SK-N-SH (cell line): ENCODE measurements around the gene TIGD3. TPM values are rescaled to one million over a fixed set of nuclear protein-coding genes. Genes with fewer than 3 reads are reported as not detected.

Source experiments
- CTCF ChIA-PET: fragments of 300-600, 350-600 bp; formaldehyde crosslinking; extraction: SDS; loops from one replicate; lab custom pipeline; 2021; lab: Yijun Ruan, JAX
- POLR2A ChIA-PET: fragments of 350-600 bp; sonication (Branson Sonifier 250); formaldehyde crosslinking; extraction: SDS; loops from one replicate; lab custom pipeline; 2020; ENCODE audit warnings: antibody characterized with exemption, inconsistent platforms; lab: Yijun Ruan, JAX
- DNase-seq: peaks from one replicate; pipeline ENCODE4 v3.0.0; 2012
- H2AFZ ChIP-seq: fragments of 200-600 bp; sonication (generic); 2 replicates; pipeline ENCODE4 v1.8.1; 2016; ENCODE audit warnings: antibody characterized with exemption, mild to moderate bottlenecking, low read depth
- H3F3A ChIP-seq: fragments of 200-600 bp; sonication (generic); replicated peaks from 2 replicates; pipeline ENCODE3; 2016; ENCODE audit warnings: antibody characterized with exemption, mild to moderate bottlenecking; ENCODE audit not compliant: insufficient read depth
- H3K27ac ChIP-seq, 2 experiments: fragments of 200-500 bp in 1 of 2; fragments of 200-600 bp in 1 of 2; sonication (Bioruptor generic) in 1 of 2; sonication (generic), shearing (Covaris generic) in 1 of 2; 2 replicates each; pipeline versions ENCODE4 v1.5.1 to v1.6.1; 2014 to 2016; ENCODE audit warnings: low read depth in 2 of 2, inconsistent platforms in 1 of 2, low read length in 1 of 2, mild to moderate bottlenecking in 1 of 2, mixed read lengths in 1 of 2
- H3K27me3 ChIP-seq: fragments of 200-600 bp; sonication (generic), shearing (Covaris generic); 2 replicates; pipeline ENCODE4 v1.6.1; 2016; ENCODE audit warnings: mixed run types; ENCODE audit not compliant: insufficient read depth
- H3K36me3 ChIP-seq, 2 experiments: fragments of 200-500 bp in 1 of 2; fragments of 200-600 bp in 1 of 2; sonication (Bioruptor generic) in 1 of 2; sonication (generic) in 1 of 2; replicated peaks in 1 of 2; 2 replicates each; pipeline versions ENCODE3 to v1.5.1; 2014 to 2016; ENCODE audit warnings: low read length in 1 of 2, mild to moderate bottlenecking in 1 of 2; ENCODE audit not compliant: insufficient read depth in 2 of 2, control insufficient read depth in 1 of 2
- H3K4me1 ChIP-seq, 2 experiments: fragments of 200-500 bp in 1 of 2; fragments of 200-600 bp in 1 of 2; sonication (Bioruptor generic) in 1 of 2; sonication (generic), shearing (Covaris generic) in 1 of 2; 2 replicates each; pipeline versions ENCODE4 v1.5.1 to v1.6.1; 2014 to 2016; ENCODE audit warnings: low read depth in 1 of 2, low read length in 1 of 2, mixed run types in 1 of 2; ENCODE audit not compliant: insufficient read depth in 2 of 2, control insufficient read depth in 1 of 2
- H3K4me2 ChIP-seq: fragments of 200-600 bp; sonication (generic), shearing (Covaris generic); 2 replicates; pipeline ENCODE4 v1.6.1; 2017; ENCODE audit warnings: mixed run types
- H3K4me3 ChIP-seq, 2 experiments: fragments of 200-500 bp in 1 of 2; fragments of 200-600 bp in 1 of 2; sonication (Bioruptor generic) in 1 of 2; sonication (generic), shearing (Covaris generic) in 1 of 2; 2 replicates each; pipeline versions ENCODE4 v1.5.1 to v1.8.1; 2014 to 2016; ENCODE audit warnings: low read depth in 2 of 2, inconsistent platforms in 1 of 2, low read length in 1 of 2, mild to moderate bottlenecking in 1 of 2, mixed read lengths in 1 of 2, moderate library complexity in 1 of 2
- H3K79me2 ChIP-seq: fragments of 200-600 bp; sonication (generic); 2 replicates; pipeline ENCODE4 v1.8.1; 2017; ENCODE audit warnings: mild to moderate bottlenecking; ENCODE audit not compliant: insufficient read depth
- H3K9ac ChIP-seq: fragments of 200-600 bp; sonication (generic); 2 replicates; pipeline ENCODE4 v1.6.1; 2017; ENCODE audit warnings: mixed run types
- H3K9me2 ChIP-seq: fragments of 200-600 bp; sonication (generic); 2 replicates; pipeline ENCODE4 v1.6.1; 2017; ENCODE audit warnings: mixed run types
- H3K9me3 ChIP-seq: fragments of 200-600 bp; sonication (generic); 2 replicates; pipeline ENCODE4 v1.6.1; 2017; ENCODE audit warnings: mixed run types, mild to moderate bottlenecking, moderate library complexity
- H4K20me1 ChIP-seq: fragments of 200-600 bp; sonication (generic); 2 replicates; pipeline ENCODE4 v1.6.1; 2017; ENCODE audit warnings: mild to moderate bottlenecking, mixed run types; ENCODE audit not compliant: insufficient read depth
- CHD2 ChIP-seq: fragments of 150-350 bp; IDR thresholded peaks from 2 replicates; pipeline ENCODE4 v1.6.1; 2018; ENCODE audit warnings: low read length; ENCODE audit not compliant: partially characterized antibody
- CTCF ChIP-seq: fragments of 200-600 bp; sonication (generic); IDR thresholded peaks from 2 replicates; pipeline ENCODE4 v1.6.1; 2017; ENCODE audit warnings: antibody characterized with exemption, mild to moderate bottlenecking, moderate library complexity
- EZH2phosphoT487 ChIP-seq: fragments of 200-600 bp; sonication (generic); IDR thresholded peaks from 2 replicates; pipeline ENCODE4 v1.6.1; 2017; ENCODE audit warnings: low read depth, mixed run types, mild to moderate bottlenecking, antibody characterized with exemption, moderate library complexity, borderline replicate concordance
- FOSL2 ChIP-seq: IDR thresholded peaks from 2 replicates; pipeline ENCODE4 v1.4.0; 2012; ENCODE audit warnings: low read depth, mild to moderate bottlenecking, moderate library complexity, borderline replicate concordance
- IRF3 ChIP-seq: fragments of 150-350 bp; IDR thresholded peaks from 2 replicates; pipeline ENCODE4 v1.6.1; 2016; ENCODE audit warnings: mild to moderate bottlenecking, low read depth, low read length
- MEF2A ChIP-seq: IDR thresholded peaks from 2 replicates; pipeline ENCODE4 v1.4.0; 2012; ENCODE audit warnings: low read depth, borderline replicate concordance
- NFIC ChIP-seq: IDR thresholded peaks from 2 replicates; pipeline ENCODE4 v1.4.0; 2012; ENCODE audit warnings: borderline replicate concordance
- NRF1 ChIP-seq: IDR thresholded peaks from 2 replicates; pipeline ENCODE4 v1.6.1; 2012; ENCODE audit warnings: low read depth, mild to moderate bottlenecking, low read length
- PBX3 ChIP-seq: IDR thresholded peaks from 2 replicates; pipeline ENCODE4; 2012
- POLR2AphosphoS5 ChIP-seq: IDR thresholded peaks from 2 replicates; pipeline ENCODE4 v1.6.1; 2012; ENCODE audit warnings: low read depth, low read length
- RAD21 ChIP-seq: IDR thresholded peaks from 2 replicates; pipeline ENCODE4 v1.6.1; 2012; ENCODE audit warnings: mild to moderate bottlenecking, low read length
- REST ChIP-seq: IDR thresholded peaks from 2 replicates; pipeline ENCODE4 v1.6.1; 2012; ENCODE audit warnings: mild to moderate bottlenecking, low read depth, low read length, moderate library complexity
- RFX5 ChIP-seq: IDR thresholded peaks from 2 replicates; pipeline ENCODE4 v1.6.1; 2012; ENCODE audit warnings: mild to moderate bottlenecking, improper control_type of control experiment, low read length
- TEAD4 ChIP-seq: IDR thresholded peaks from 2 replicates; pipeline ENCODE4 v1.4.0; 2012; ENCODE audit warnings: mild to moderate bottlenecking, borderline replicate concordance; ENCODE audit not compliant: insufficient read depth
- USF2 ChIP-seq: fragments of 150-350 bp; IDR thresholded peaks from 2 replicates; pipeline ENCODE4 v1.6.1; 2017; ENCODE audit warnings: antibody characterized with exemption, low read length, low read depth, borderline replicate concordance
- YY1 ChIP-seq: IDR thresholded peaks from 2 replicates; pipeline ENCODE4 v1.4.0; 2012; ENCODE audit warnings: low read depth, mild to moderate bottlenecking
- ZBTB33 ChIP-seq: IDR thresholded peaks from 2 replicates; pipeline ENCODE4 v1.4.0; 2012; ENCODE audit warnings: low read depth, borderline replicate concordance
- WGBS: methylation state at CpG from one replicate; pipeline ENCODE4 v1.1.6; 2017; ENCODE audit warnings: low lambda C conversion rate; 5-methylcytosine and 5-hydroxymethylcytosine counted together
- polyA plus RNA-seq, 3 experiments: library from polyadenylated mRNA; depleted of rRNA; stranded (reverse); fragments of >200 nt; gene quantifications; 2 replicates each; pipeline ENCODE4 v1.2.3, GENCODE V29; 2012

Gene TIGD3
- polyA plus RNA-seq, 1 of the 3 experiments (the other 2 are of a cell fraction): 0.41 TPM

GRCh38 chr11:65354265-65355012 lies at the start of gene TIGD3 (continued):
- TF ChIP-seq REST (peak; percentile 97), ZBTB33 (no peak), IRF3 (peak; percentile 51; the same call in 1 of the 2 replicates)

- Histone ChIP-seq H3K79me2 (no peaks in the 10 kb centered on the region), H2AFZ (no peak overlapping the region), H3K9ac (no peak overlapping the region), H3K27me3 (no peaks in the 10 kb centered on the region), H3K36me3 (no peaks in the 10 kb centered on the region), H3K4me2 (no peak overlapping the region), H3F3A (peaks cover 20% of the 10 kb centered on the region), H3K4me3 (no peak overlapping the region), H4K20me1 (no peaks in the 10 kb centered on the region), H3K9me3 (no peaks in the 10 kb centered on the region), H3K4me1 (peaks cover 3 to 29% of the 10 kb centered on the region in 2 experiments; a peak in 2 of 4 replicates), H3K27ac (no peak overlapping the region), H3K9me2 (no peaks in the 10 kb centered on the region)
- DNase-seq: no peak
- 91% methylated on average over 17 of the region's 17 CpGs for WGBS
- CTCF ChIA-PET: interaction anchor here (6.8 kb wide), 1 partner anchor 9 kb away, joined by 63 read pairs; the partner anchor contains the start of gene CDC42EP2
- POLR2A ChIA-PET: no interaction called here
- no peak for TF ChIP-seq NFIC
- TF ChIP-seq POLR2AphosphoS5: no peak
- TF ChIP-seq RAD21: no peak
- no peak for TF ChIP-seq FOSL2
- no peak for TF ChIP-seq TEAD4
- no peak for TF ChIP-seq USF2
- TF ChIP-seq YY1: no peak
- TF ChIP-seq RFX5: no peak
- TF ChIP-seq CTCF: no peak
- no peak for TF ChIP-seq PBX3
- no peak for TF ChIP-seq CHD2
- no peak for TF ChIP-seq EZH2phosphoT487
- no peak for TF ChIP-seq MEF2A
- TF ChIP-seq NRF1: no peak
Observed at GRCh38 chr11:65305501-65306268, 48.9 kb upstream of the TIGD3 start.
